Esophagus muscularis mucosa (tissue), 4 donors: ENCODE measurements around the gene NUDT4. TPM values are rescaled to one million over a fixed set of nuclear protein-coding genes. Genes with fewer than 3 reads are reported as not detected.
A peak's percentile ranks its signal among the peaks of the same experiment; 100 is the strongest.
"Not testable (repeated sequence)": the region's sequence is repeated elsewhere in the genome, so short reads cannot be mapped to it uniquely, and the experiment has no call there.

Source experiments
- DNase-seq: peaks from one replicate; pipeline ENCODE4 v3.0.0-alpha.2; 2017; ENCODE audit errors: extremely low spot score
- H3K27ac ChIP-seq, 4 donors: fragments of 200-600 bp; sonication (generic); replicated peaks in 1 of 4; 1 replicate in 3 of 4; 2 replicates in 1 of 4; pipeline ENCODE4 v1.5.1; 2016 to 2019; ENCODE audit warnings: mild to moderate bottlenecking in 1 of 4
- H3K27me3 ChIP-seq, 4 donors: fragments of 200-600 bp; sonication (generic); one replicate each; pipeline versions ENCODE4 v1.5.1 to v1.6.0; 2016 to 2019
- H3K36me3 ChIP-seq, 4 donors: fragments of 200-600 bp; sonication (generic); one replicate each; pipeline ENCODE4 v1.5.1; 2016 to 2019
- H3K4me1 ChIP-seq, 4 donors: fragments of 200-600 bp; sonication (generic); one replicate each; pipeline ENCODE4 v1.5.1; 2016 to 2019
- H3K4me3 ChIP-seq, 4 donors: fragments of 200-600 bp; sonication (generic); 1 replicate in 2 of 4; 2 replicates in 2 of 4; pipeline ENCODE4 v1.5.1; 2016 to 2019; ENCODE audit warnings: mild to moderate bottlenecking in 4 of 4, moderate library complexity in 1 of 4
- H3K9me3 ChIP-seq, 4 donors: fragments of 200-600 bp; sonication (generic); 1 replicate in 3 of 4; 2 replicates in 1 of 4; pipeline ENCODE4 v1.5.1; 2016 to 2019
- CTCF ChIP-seq, 3 experiments: fragments of 200-600 bp in 2 of 3; fragments of 450-650 bp in 1 of 3; sonication (generic) in 2 of 3; IDR thresholded peaks; one replicate each; pipeline ENCODE4 v1.5.1; 2017 to 2019; ENCODE audit warnings: antibody characterized with exemption in 3 of 3, mild to moderate bottlenecking in 2 of 3, moderate library complexity in 1 of 3
- EP300 ChIP-seq: sonication (generic); formaldehyde crosslinking; IDR thresholded peaks from one replicate; pipeline ENCODE4 v1.6.1; 2017; ENCODE audit warnings: antibody characterized with exemption
- POLR2A ChIP-seq: fragments of 450-650 bp; IDR thresholded peaks from one replicate; pipeline ENCODE4 v1.6.1; 2017; ENCODE audit warnings: antibody characterized with exemption, moderate library complexity, mild to moderate bottlenecking, low read depth
- POLR2AphosphoS5 ChIP-seq, 2 donors: sonication (generic); formaldehyde crosslinking; IDR thresholded peaks; one replicate each; pipeline ENCODE4 v1.6.1; 2017; ENCODE audit warnings: antibody characterized with exemption in 2 of 2
- WGBS: methylation state at CpG from one replicate; pipeline ENCODE4 v1.1.5; 2018; 5-methylcytosine and 5-hydroxymethylcytosine counted together
- intact Hi-C: fragments of 100-400 bp; cut with DNase I; formaldehyde crosslinking; loops from one replicate; pipeline ENCODE4 v1.15.1; 2023
- total RNA-seq, 4 donors: library from RNA; depleted of rRNA; stranded (reverse); fragments of >200 nt; gene quantifications; one replicate each; pipeline versions ENCODE4 v1.1.0 to v1.2.1, GENCODE V29; 2016

The NUDT4 gene
- total RNA-seq, 4 donors from 2014 or later = 93.0 to 238 (median 112) TPM

DNA sequence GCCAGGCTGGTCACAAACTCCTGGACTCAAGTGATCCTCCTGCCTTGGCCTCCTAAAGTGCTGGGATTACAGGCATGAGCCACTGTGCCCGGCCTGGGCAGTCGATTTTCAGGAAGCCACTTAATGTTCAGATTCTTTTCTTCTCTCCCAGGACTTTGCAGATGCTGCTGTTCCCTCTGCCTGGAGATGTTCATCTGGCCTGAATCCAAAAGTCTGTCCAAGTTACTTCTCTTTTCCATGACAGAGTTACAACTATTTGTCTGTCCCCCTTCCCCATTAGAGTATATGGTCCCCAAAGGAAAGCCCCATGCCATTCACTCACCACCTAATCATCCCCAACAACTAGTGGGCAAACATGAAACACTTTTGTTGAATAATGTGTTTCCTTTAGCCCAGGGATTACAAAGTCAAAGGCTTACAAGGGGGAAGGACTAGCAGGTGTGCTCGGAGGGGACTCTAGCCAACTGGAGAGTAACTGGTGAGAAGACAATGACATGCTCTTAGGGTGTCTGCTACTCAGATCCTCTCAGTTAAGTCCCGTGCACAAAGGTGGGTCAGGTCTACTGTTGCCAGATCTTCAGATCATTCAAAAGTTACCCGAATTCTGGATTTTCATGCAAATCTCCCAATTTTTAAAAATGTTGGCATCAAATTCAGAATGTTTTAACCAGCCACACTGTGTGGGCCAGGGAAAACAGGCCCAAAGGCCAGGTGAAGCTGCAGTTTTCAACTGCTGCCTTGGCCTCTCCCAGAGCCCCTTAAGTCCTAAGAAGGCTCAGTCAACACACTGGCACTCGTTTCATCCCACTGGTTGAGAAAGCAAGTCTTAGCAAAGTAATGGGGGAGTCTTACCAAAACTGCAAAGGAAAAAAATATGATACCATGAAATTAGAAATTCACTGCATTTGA lies 29.6 kb downstream of the NUDT4 start:
- H3K4me3 ChIP-seq = no peak overlapping the region
- no peak for DNase-seq
- H3K36me3 ChIP-seq = peaks cover 0 to 36% (median 17%) of the 10 kb centered on the region in 4 donors
- intact Hi-C loops = no loop called here
- peaks cover 9 to 36% (median 28%) of the 10 kb centered on the region in 4 donors for H3K4me1 ChIP-seq
- H3K27me3 ChIP-seq = no peaks in the 10 kb centered on the region
- H3K27ac ChIP-seq = peak overlapping the region in 1 of 4 donors; percentile 8
- no peaks in the 10 kb centered on the region for H3K9me3 ChIP-seq
- 80% methylated on average over 6 of the region's 6 CpGs for WGBS
- no peak for TF ChIP-seq POLR2A
- peak in 1 of 2 donors; percentile 58 for TF ChIP-seq POLR2AphosphoS5 (IDR thresholded peaks at IDR 0.05)
- no peak for TF ChIP-seq EP300

DNA sequence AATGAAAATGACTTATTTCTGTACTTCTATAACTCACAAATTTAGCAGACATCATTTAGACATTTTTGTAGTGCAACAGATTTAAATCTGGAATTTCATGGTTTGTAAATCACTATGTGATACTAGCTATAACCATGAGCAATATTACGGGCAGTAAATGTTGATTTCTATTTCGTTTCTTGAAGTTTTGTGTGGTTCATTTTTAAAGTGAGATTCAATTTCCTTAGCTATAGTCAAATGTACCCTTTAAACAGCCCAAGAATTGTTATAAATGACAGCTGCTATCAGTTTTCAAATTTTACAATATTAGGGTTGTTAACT lies 30.2 kb downstream of the NUDT4 start:
- Histone ChIP-seq H3K27ac (no peak overlapping the region), H3K4me3 (no peak overlapping the region), H3K4me1 (peaks cover 9 to 41% (median 34%) of the 10 kb centered on the region in 4 donors), H3K9me3 (no peaks in the 10 kb centered on the region), H3K36me3 (peaks cover 0 to 31% (median 14%) of the 10 kb centered on the region in 4 donors), H3K27me3 (no peaks in the 10 kb centered on the region)
- TF ChIP-seq POLR2AphosphoS5 (IDR thresholded peaks at IDR 0.05) (no peak), POLR2A (no peak), CTCF (IDR thresholded peaks at IDR 0.05) (no peak), EP300 (no peak)
- intact Hi-C loops = no loop called here
- WGBS = 94% methylated on average over 2 of the region's 2 CpGs
- DNase-seq = no peak

DNA sequence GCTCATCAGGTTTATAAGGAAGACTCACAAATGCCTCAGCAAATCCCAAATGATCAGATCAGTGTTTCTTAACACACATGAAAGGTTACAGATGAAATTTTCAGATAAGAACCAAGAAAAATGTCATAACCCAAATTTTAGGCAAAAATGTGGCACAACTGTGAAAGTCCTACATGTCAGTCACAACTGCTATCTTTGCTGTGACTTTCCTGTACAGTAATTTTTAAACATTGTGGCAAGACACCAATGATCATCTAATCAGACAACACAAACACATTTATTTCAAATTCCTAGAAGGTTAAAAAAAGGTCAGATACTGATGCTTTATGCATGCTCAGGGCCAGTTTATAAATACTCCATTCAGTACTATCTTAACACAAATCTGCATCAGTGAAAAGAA lies 31.1 kb downstream of the NUDT4 start:
- no peak overlapping the region for H3K27ac ChIP-seq

DNA sequence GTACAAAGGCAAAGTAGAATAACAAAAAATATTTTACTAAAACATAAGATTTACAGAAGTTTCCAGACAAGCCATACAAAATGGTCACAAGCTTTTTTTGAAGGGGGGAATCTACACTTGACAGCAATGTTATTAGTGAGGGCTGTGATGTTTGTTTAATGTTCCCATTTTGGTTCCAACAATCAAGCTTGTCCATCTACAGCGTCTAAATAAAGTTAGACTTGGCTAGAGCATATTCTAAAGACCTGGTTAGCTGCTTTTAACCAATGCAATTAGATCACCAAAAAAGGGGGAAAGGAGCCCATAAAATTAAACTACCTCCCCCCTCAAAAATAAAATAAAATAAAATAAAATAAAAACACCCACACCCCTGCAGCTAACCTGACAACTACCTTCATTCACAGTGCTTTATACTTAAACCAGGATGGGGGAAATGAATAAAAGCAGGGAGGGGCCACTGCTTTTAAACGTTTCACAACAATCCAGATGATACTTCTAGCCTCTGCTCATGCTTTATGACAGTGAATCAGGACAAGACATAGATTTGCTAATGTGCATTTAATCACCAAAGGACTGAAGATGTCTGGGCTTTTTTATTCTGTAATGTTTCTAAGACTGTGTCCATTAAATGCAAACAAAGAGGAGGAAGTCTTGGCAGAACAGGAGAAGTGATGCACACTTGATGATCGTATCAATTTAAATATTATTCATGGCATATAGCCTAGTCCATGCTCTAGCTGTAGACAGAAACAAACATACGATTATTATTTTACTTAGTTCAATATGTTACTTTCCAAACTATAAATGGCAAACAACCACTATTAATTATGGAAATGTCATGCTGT lies 31.8 kb downstream of the NUDT4 start:
- not testable (repeated sequence) for H3K9me3 ChIP-seq, DNase-seq, H3K4me3 ChIP-seq, H3K27me3 ChIP-seq, H3K27ac ChIP-seq
- peaks cover 3 to 53% (median 43%) of the 10 kb centered on the region in 4 donors for H3K4me1 ChIP-seq
- intact Hi-C loops = loop anchor here (10.0 kb wide), 1 partner anchor 625 kb away; no protein-coding TSS in a partner anchor
- WGBS = 44% methylated on average over 4 of the region's 4 CpGs
- peaks cover 0 to 16% (median 8%) of the 10 kb centered on the region in 4 donors for H3K36me3 ChIP-seq

More for the DNA sequence above, 31.1 kb downstream of the NUDT4 start:
- TF ChIP-seq POLR2AphosphoS5 (IDR thresholded peaks at IDR 0.05) = no peak
- TF ChIP-seq EP300 = no peak
- no peak for TF ChIP-seq POLR2A
- no peak for TF ChIP-seq CTCF (IDR thresholded peaks at IDR 0.05)
- H3K9me3 ChIP-seq = no peaks in the 10 kb centered on the region
- H3K36me3 ChIP-seq = peaks cover 0 to 24% (median 8%) of the 10 kb centered on the region in 4 donors
- intact Hi-C loops = no loop called here
- DNase-seq = no peak
- no peaks in the 10 kb centered on the region for H3K27me3 ChIP-seq
- H3K4me3 ChIP-seq = no peak overlapping the region
- peaks cover 8 to 50% (median 42%) of the 10 kb centered on the region in 4 donors for H3K4me1 ChIP-seq

DNA sequence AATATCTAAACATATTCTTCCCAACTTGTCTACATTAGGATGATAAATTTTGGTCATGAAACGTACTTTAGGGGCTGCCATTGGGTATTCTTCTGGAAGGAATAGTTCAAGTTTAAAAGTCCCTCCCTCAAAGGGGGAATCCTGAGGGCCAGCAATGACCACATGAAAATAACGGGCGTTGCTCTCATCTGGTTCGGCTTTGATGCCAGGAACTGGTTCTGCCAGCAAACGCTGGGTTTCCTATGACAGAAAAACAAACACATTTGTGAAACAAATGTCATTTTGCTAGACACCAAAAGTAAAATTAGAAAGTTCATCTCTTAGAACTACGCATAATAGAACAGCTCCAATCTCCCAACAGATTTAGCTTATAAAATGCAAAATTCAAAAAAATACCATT lies 33.3 kb downstream of the NUDT4 start:
- DNase-seq, H3K27ac ChIP-seq, H3K9me3 ChIP-seq, H3K4me3 ChIP-seq, H3K27me3 ChIP-seq: not testable (repeated sequence)
- H3K4me1 ChIP-seq = peaks cover 12 to 65% (median 56%) of the 10 kb centered on the region in 4 donors
- peaks cover 0 to 16% (median 8%) of the 10 kb centered on the region in 4 donors for H3K36me3 ChIP-seq
- WGBS = 53% methylated on average over 6 of the region's 6 CpGs
- intact Hi-C loops = loop anchor here (10.0 kb wide), 1 partner anchor 626 kb away; no protein-coding TSS in a partner anchor

DNA sequence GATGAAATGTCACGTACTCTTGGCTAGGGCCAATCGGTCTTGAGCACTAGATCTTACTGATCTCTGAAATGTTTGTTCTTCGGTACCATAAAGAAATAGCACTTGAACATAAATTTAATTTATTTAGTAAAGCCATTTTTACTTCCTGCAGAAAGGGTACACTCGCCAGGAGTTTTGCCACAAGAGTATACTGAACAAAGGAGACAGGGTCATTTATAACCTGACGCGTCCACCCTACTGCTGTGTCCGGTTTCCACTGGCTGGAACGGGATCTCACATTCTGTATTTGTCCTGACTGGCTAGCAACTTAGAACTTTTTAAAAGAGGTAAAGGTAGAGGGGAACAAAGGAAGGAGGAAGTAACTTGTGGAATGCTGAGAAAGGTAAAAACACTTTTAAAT lies 34.7 kb downstream of the NUDT4 start:
- H3K4me3 ChIP-seq, H3K27ac ChIP-seq, DNase-seq, H3K9me3 ChIP-seq, H3K27me3 ChIP-seq: not testable (repeated sequence)
- H3K36me3 ChIP-seq = peaks cover 0 to 16% (median 8%) of the 10 kb centered on the region in 4 donors
- peaks cover 18 to 72% (median 63%) of the 10 kb centered on the region in 4 donors for H3K4me1 ChIP-seq
- WGBS = 91% methylated on average over 8 of the region's 8 CpGs
- intact Hi-C loops = loop anchor here (10.0 kb wide), 1 partner anchor 628 kb away; no protein-coding TSS in a partner anchor
